Hepatocyte (in vitro differentiated cells): ENCODE measurements around the gene KIAA0319L.

Experiments used
- EZH2phosphoT487 ChIP-seq: fragments of 200-600 bp; sonication (generic); IDR thresholded peaks from one replicate; pipeline ENCODE4 v1.6.1; 2018; ENCODE audit warnings: antibody characterized with exemption, mild to moderate bottlenecking, low read depth, moderate library complexity; ENCODE audit not compliant: unreplicated experiment, severe bottlenecking
- TF ChIP-seq, protein P1 (sequence below): fragments of 200-600 bp; sonication (generic); IDR thresholded peaks from 2 replicates; pipeline ENCODE4 v1.5.1; 2016; ENCODE audit warnings: antibody characterized with exemption, mild to moderate bottlenecking; ENCODE audit not compliant: poor library complexity

DNA sequence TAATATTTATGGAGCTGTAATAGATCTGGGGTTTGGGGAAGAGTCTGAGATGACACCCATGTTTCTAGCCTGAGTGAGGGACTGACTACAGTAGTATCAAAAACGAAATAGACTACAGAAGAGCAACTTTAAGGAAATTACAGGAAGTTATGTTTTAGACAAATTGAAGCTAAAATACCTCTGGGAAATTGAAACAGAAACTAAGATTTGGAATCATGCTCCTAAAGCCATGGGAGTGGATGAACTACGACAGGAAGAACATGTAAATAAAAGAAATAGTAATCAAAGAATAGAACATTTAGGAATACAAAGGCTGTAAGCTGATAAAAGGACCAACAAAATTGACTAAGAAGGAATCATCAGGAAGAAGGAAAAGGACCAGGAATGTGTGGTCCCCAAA, 68.9 kb downstream of the KIAA0319L start:
- TF ChIP-seq, protein P1, sequence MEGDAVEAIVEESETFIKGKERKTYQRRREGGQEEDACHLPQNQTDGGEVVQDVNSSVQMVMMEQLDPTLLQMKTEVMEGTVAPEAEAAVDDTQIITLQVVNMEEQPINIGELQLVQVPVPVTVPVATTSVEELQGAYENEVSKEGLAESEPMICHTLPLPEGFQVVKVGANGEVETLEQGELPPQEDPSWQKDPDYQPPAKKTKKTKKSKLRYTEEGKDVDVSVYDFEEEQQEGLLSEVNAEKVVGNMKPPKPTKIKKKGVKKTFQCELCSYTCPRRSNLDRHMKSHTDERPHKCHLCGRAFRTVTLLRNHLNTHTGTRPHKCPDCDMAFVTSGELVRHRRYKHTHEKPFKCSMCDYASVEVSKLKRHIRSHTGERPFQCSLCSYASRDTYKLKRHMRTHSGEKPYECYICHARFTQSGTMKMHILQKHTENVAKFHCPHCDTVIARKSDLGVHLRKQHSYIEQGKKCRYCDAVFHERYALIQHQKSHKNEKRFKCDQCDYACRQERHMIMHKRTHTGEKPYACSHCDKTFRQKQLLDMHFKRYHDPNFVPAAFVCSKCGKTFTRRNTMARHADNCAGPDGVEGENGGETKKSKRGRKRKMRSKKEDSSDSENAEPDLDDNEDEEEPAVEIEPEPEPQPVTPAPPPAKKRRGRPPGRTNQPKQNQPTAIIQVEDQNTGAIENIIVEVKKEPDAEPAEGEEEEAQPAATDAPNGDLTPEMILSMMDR, result no peak
- no peak for TF ChIP-seq EZH2phosphoT487
